Colonic mucosa (tissue), 4 donors: ENCODE results near the gene C14orf180. TPM values are rescaled to one million over a fixed set of nuclear protein-coding genes. Genes with fewer than 3 reads are reported as not detected.

Source experiments
- DNase-seq: peaks from one replicate; pipeline ENCODE4 v3.0.0-alpha.2; 2020
- H3K27ac ChIP-seq: fragments of 200-600 bp; one replicate; pipeline ENCODE4 v1.8.0; 2021
- H3K27me3 ChIP-seq: fragments of 200-600 bp; one replicate; pipeline ENCODE4 v1.8.0; 2021
- H3K36me3 ChIP-seq: fragments of 200-600 bp; one replicate; pipeline ENCODE4 v1.8.0; 2021
- H3K4me1 ChIP-seq: fragments of 200-600 bp; one replicate; pipeline ENCODE4 v1.8.0; 2021; ENCODE audit warnings: mild to moderate bottlenecking
- H3K4me3 ChIP-seq: fragments of 200-600 bp; one replicate; pipeline ENCODE4 v1.8.0; 2021
- H3K9ac ChIP-seq, 2 donors: one replicate each; pipeline ENCODE4 v1.7.0; 2013; ENCODE audit warnings: control low read depth in 2 of 2, low read depth in 2 of 2, low read length in 2 of 2
- H3K9me3 ChIP-seq: fragments of 200-600 bp; one replicate; pipeline ENCODE4 v1.8.0; 2021
- CTCF ChIP-seq: fragments of 200-600 bp; IDR thresholded peaks from one replicate; pipeline ENCODE4 v1.8.0; 2022; ENCODE audit warnings: antibody characterized with exemption, mild to moderate bottlenecking
- intact Hi-C: fragments of 100-400 bp; cut with DNase I; formaldehyde crosslinking; loops from one replicate; pipeline ENCODE4 v1.14.1; 2022
- total RNA-seq, 2 donors: library from RNA; stranded (reverse); fragmentation: NEBNext Ultra II Directional in 1 of 2; extraction: Animal tissue kit (Norgen Biotek cat#: 25700) in 1 of 2; gene quantifications; one replicate each; pipeline ENCODE4 v1.2.1, GENCODE V29; 2021
- donor health status: healthy.
- donor health status: DM: no; HTN: no; CAD: no.
- donor health status: DM: no; HTN: no; CAD: no.

C14orf180 gene
- total RNA-seq, 2 donors from 2014 or later, result 0.13 TPM; not detected in 1

GRCh38 chr14:104564744-104565679 lies 14.6 kb upstream of the C14orf180 start:
- Histone ChIP-seq H3K9me3 (no peaks in the 10 kb centered on the region), H3K27ac (no peak overlapping the region), H3K36me3 (no peaks in the 10 kb centered on the region), H3K27me3 (no peaks in the 10 kb centered on the region), H3K4me1 (no peaks in the 10 kb centered on the region), H3K4me3 (no peak overlapping the region), H3K9ac (no peak overlapping the region)
- no peak for DNase-seq
- intact Hi-C loops, result loop anchor here (10.0 kb wide), 1 partner anchor 470 kb away; no protein-coding TSS in a partner anchor
- no peak for TF ChIP-seq CTCF

GRCh38 chr14:104567141-104567956 lies 12.2 kb upstream of the C14orf180 start:
- no peaks in the 10 kb centered on the region for H3K9me3 ChIP-seq
- no peak for DNase-seq
- no peak overlapping the region for H3K27ac ChIP-seq
- H3K4me3 ChIP-seq, result no peak overlapping the region
- no peaks in the 10 kb centered on the region for H3K27me3 ChIP-seq
- TF ChIP-seq CTCF, result no peak
- H3K9ac ChIP-seq, result no peak overlapping the region
- intact Hi-C loops, result loop anchor here (10.0 kb wide), 1 partner anchor 473 kb away; no protein-coding TSS in a partner anchor
- no peaks in the 10 kb centered on the region for H3K36me3 ChIP-seq
- no peaks in the 10 kb centered on the region for H3K4me1 ChIP-seq

GRCh38 chr14:104567957-104568225 lies 11.7 kb upstream of the C14orf180 start:
- no peak overlapping the region for H3K9ac ChIP-seq
- H3K4me3 ChIP-seq, result no peak overlapping the region
- no peak overlapping the region for H3K27ac ChIP-seq
- H3K4me1 ChIP-seq, result no peaks in the 10 kb centered on the region
- H3K36me3 ChIP-seq, result no peaks in the 10 kb centered on the region
- no peaks in the 10 kb centered on the region for H3K9me3 ChIP-seq
- no peak for TF ChIP-seq CTCF
- no peaks in the 10 kb centered on the region for H3K27me3 ChIP-seq
- intact Hi-C loops, result loop anchor here (10.0 kb wide), 1 partner anchor 473 kb away; no protein-coding TSS in a partner anchor
- DNase-seq, result no peak

GRCh38 chr14:104568620-104569019 lies 10.9 kb upstream of the C14orf180 start:
- Histone ChIP-seq H3K36me3 (no peaks in the 10 kb centered on the region), H3K9ac (no peak overlapping the region), H3K9me3 (no peaks in the 10 kb centered on the region), H3K4me3 (no peak overlapping the region), H3K27me3 (no peaks in the 10 kb centered on the region), H3K4me1 (no peaks in the 10 kb centered on the region), H3K27ac (no peak overlapping the region)
- intact Hi-C loops, result loop anchor here (10.0 kb wide), 1 partner anchor 474 kb away; no protein-coding TSS in a partner anchor
- DNase-seq, result no peak
- no peak for TF ChIP-seq CTCF

- Histone ChIP-seq H3K9me3 (no peaks in the 10 kb centered on the region), H3K4me3 (no peak overlapping the region), H3K36me3 (no peaks in the 10 kb centered on the region), H3K4me1 (no peaks in the 10 kb centered on the region), H3K9ac (no peak overlapping the region), H3K27me3 (no peaks in the 10 kb centered on the region), H3K27ac (no peak overlapping the region)
- DNase-seq, result no peak
- no peak for TF ChIP-seq CTCF
- intact Hi-C loops, result loop anchor here (10.0 kb wide), 1 partner anchor 475 kb away; no protein-coding TSS in a partner anchor
These were observed 10.1 kb upstream of the C14orf180 start for GRCh38 chr14:104569435-104569834.
